Fibroblast of the aortic adventitia (primary cell): ENCODE data around the gene CERS6. TPM values are rescaled to one million over a fixed set of nuclear protein-coding genes. Genes with fewer than 3 reads are reported as not detected.
A peak's percentile ranks its signal among the peaks of the same experiment; 100 is the strongest.

Experiments used
- DNase-seq: peaks from one replicate; pipeline ENCODE4 v3.0.0-alpha.2; 2010; ENCODE audit warnings: low read depth
- H3K4me3 ChIP-seq: 2 replicates; pipeline ENCODE4 v1.5.1; 2011; ENCODE audit warnings: low read depth, mild to moderate bottlenecking, control low read depth, low read length, moderate library complexity
- total RNA-seq: library from RNA; depleted of rRNA; stranded (reverse); fragments of >200 nt; gene quantifications from 2 replicates; pipeline ENCODE4 v1.2.3, GENCODE V29; 2012; ENCODE audit warnings: low replicate concordance
- TF ChIP-seq, protein P1 (sequence below): IDR thresholded peaks from 2 replicates; pipeline ENCODE4 v1.5.1; 2011; ENCODE audit warnings: mild to moderate bottlenecking, low read length, control low read depth, inconsistent platforms; ENCODE audit not compliant: insufficient read depth

CERS6 gene
- total RNA-seq, 1 donor: 14.2 TPM

DNA sequence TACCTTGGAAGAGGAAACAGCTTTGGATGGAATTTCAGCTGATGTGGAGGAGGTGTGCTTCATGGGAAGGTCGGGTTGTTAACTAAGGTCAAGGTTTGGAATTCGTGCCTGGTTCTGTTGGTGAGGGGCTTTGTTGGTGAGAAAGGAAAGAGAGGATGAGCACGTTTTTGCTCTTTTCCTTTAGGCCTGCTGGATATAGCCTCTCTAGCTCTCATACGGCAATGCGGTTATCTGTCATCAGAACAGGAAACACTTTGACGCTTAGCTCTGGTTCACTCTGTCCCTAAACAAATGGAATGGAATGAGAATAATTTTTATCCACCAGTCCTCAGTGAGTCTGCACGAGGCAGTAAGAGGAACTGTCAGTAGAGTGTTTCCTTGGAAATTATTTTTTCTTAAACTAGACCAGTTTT lies 176.6 kb downstream of the CERS6 start:
- TF ChIP-seq, protein P1, sequence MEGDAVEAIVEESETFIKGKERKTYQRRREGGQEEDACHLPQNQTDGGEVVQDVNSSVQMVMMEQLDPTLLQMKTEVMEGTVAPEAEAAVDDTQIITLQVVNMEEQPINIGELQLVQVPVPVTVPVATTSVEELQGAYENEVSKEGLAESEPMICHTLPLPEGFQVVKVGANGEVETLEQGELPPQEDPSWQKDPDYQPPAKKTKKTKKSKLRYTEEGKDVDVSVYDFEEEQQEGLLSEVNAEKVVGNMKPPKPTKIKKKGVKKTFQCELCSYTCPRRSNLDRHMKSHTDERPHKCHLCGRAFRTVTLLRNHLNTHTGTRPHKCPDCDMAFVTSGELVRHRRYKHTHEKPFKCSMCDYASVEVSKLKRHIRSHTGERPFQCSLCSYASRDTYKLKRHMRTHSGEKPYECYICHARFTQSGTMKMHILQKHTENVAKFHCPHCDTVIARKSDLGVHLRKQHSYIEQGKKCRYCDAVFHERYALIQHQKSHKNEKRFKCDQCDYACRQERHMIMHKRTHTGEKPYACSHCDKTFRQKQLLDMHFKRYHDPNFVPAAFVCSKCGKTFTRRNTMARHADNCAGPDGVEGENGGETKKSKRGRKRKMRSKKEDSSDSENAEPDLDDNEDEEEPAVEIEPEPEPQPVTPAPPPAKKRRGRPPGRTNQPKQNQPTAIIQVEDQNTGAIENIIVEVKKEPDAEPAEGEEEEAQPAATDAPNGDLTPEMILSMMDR: no peak
- H3K4me3 ChIP-seq: no peak overlapping the region
- DNase-seq: no peak

DNA sequence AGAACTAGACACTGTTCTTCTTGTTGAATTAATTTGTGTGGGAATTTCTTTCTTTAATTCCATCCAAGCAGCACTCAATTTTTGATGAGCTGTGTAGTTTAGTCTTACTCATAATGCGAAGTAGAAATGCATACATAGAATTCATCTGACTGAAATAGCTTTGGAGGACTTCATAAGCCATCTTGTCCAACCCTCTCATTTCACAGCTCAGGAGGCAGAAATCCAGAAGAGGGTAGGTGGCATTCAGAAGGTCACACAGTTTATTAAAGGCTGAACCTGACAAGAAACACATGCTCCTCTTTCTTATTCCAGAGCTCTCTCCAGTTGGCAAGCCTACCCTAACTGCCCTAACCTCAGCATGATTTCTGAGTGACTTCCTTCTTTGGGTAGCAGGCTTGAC lies 177.1 kb downstream of the CERS6 start:
- DNase-seq: no peak
- H3K4me3 ChIP-seq: no peak overlapping the region
- TF ChIP-seq, protein P1: no peak

DNA sequence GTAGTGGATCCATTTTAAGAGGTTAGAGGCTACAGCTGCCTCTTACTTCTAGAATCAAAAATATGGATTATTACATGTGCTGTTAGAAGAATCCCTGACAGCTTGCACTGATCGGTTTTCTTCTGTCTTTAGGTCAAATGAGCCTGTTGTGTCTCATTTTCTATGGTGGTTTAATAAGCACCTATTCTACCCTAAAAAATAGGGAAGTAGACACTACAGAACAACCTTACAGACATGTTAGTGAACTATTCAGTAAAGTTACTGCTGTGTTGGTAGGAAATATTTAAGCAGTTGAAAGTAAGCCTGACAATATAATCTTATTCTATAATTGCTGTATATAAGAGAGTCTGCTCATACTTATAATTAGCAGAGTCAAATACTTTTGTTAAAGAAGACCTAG lies 177.8 kb downstream of the CERS6 start:
- TF ChIP-seq, protein P1: no peak
- no peak for DNase-seq
- H3K4me3 ChIP-seq: no peak overlapping the region

DNA sequence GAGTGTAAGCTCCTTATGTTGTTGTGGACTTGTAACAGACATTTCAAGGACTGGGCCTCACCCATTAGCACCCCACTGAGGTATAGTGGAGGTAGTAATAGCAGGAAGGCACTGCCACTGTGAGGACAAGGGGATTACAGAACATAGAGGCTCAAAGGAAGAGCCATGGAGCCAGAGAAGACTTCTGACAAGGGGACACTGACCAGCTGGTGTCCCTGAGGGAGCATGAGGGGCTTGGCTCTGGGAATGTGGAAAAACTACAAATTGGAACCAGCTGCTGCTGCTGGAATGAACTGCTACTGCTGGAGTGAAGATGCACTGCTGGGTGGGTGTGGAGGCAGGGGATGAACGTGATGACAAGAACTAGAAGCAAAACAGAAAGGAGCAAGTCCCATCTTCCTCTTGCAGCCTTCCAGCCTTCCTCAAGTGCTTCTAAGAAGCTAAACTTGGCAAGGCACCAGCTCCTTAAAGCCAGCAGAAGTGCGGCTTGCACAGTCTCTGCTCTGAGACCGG lies 179.0 kb downstream of the CERS6 start:
- peak; percentile 34 for DNase-seq
- no peak overlapping the region for H3K4me3 ChIP-seq
- TF ChIP-seq, protein P1: no peak

DNA sequence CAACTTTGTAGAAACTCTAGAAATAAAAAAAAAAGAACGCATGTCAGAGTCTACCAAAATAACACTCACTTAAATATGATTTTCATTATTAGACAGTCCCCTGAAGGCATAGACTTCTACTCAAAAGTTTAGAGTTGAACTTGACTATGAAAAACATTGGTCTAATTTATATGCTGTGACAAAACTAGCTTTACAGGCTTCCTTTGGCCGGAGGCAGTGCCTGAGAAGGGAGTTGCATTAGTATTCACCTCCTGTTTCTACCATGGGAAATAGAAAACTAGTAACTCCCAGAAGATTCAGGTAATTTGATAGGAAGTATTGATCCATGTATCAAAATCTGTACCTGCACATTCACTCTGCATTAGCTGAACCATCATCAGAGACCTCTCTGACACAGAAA lies 182.9 kb downstream of the CERS6 start:
- DNase-seq: no peak
- no peak overlapping the region for H3K4me3 ChIP-seq
- TF ChIP-seq, protein P1: no peak

DNA sequence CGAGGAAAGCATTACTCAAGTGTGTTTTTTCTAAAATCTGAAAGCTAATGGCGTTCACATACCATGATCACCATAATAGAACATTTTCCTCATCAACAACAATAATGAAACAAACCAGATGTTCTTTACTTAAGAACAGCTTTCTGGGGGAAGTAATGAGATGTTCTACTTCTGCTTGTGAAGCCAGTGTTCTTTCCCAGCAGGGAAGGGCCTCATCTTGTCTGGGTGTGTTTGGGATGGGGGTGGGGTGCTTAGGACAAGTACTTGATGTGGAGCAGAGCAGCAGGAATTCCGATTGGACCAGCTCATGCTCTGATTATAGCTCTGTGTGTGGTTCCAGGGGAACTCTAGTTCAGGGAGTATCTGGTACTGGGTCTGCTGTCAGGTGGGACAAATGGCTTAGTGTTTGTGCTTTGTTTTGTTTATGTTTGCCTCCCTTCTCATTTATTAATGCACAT lies 183.4 kb downstream of the CERS6 start:
- no peak overlapping the region for H3K4me3 ChIP-seq
- TF ChIP-seq, protein P1: no peak
- DNase-seq: peak; percentile 39

DNA sequence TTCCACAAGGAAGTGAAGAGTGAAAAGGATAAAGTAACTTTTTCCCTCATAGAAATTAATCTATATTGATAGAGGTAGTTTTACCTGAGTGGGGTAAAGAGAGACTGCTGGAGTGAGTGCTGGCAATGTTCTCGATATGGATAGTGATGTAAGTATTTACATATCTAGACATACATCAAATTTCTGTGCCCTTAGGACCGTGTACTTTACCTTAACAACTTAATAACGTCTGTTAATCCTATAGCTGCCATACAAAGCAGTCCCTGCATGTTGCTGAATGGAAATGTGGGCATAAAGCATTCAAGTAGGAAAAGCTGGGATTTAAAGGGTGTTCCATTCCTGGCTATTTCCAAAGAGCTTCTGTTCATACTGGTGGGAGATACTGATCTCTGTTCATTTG lies 184.0 kb downstream of the CERS6 start:
- no peak overlapping the region for H3K4me3 ChIP-seq
- DNase-seq: no peak
- TF ChIP-seq, protein P1: no peak
